ENCODE results near the gene CECR2.
"Not testable (repeated sequence)": the region's sequence is repeated elsewhere in the genome, so short reads cannot be mapped to it uniquely, and the experiment has no call there.

The CECR2 gene

DNA sequence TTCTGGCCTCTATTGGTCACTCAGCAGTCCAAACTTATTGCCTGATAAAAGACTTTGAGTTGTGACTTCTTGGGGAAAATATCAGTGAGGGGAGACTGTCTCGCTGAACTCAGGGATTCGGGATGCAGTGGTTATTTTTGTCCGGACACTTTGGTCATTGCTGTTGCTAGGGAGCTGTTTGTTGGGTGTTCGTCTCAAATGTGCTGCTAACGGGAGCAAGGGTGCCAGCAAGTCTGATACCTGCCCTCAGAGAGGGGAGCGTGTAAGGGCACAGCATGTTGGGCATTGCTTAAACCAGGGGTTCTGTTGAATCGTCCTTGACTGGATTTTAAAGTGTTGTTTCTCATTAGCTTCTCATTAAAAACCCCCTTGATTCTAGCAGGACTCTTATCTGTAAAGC, 144.8 kb downstream of the CECR2 start:
- H3K36me3 ChIP-seq (ENCODE audit: control insufficient read depth in 4 of 4, insufficient read depth in 4 of 4, low read length in 3 of 4) = no peaks in the 10 kb centered on the region
- H3K4me1 ChIP-seq (ENCODE audit: control extremely low read depth in 1 of 4, control insufficient read depth in 4 of 4, insufficient read depth in 4 of 4, low read length in 3 of 4) = no peaks in the 10 kb centered on the region
- DNase-seq = no peak
- POLR2A ChIA-PET = no interaction called here
- no peak overlapping the region for H3K4me3 ChIP-seq (ENCODE audit: control insufficient read depth in 1 of 7, extremely low read depth in 1 of 7, insufficient read depth in 4 of 7, low read depth in 2 of 7, low read length in 6 of 7)
- no peak overlapping the region for H3K27ac ChIP-seq (ENCODE audit: insufficient read depth in 1 of 2, low read depth in 1 of 2, low read length in 2 of 2, poor library complexity in 1 of 2, severe bottlenecking in 2 of 2)
- WGBS (ENCODE audit: insufficient coverage) = 97% methylated on average over 3 of the region's 7 CpGs
- CTCF ChIA-PET = interaction anchor here (1.0 to 1.3 kb wide), 2 partner anchors 12 to 17 kb away, joined by 3 read pairs; no protein-coding TSS in a partner anchor
- H3K9me3 ChIP-seq (ENCODE audit: control extremely low read depth in 1 of 5, control insufficient read depth in 4 of 5, insufficient read depth in 2 of 5, low read depth in 1 of 5, low read length in 4 of 5) = no peaks in the 10 kb centered on the region
- peaks cover 0 to 3% (median 2%) of the 10 kb centered on the region in 5 experiments for H3K27me3 ChIP-seq (replicated peaks in 2 of 5; ENCODE audit: control insufficient read depth in 4 of 5, insufficient read depth in 5 of 5, low read length in 4 of 5)

DNA sequence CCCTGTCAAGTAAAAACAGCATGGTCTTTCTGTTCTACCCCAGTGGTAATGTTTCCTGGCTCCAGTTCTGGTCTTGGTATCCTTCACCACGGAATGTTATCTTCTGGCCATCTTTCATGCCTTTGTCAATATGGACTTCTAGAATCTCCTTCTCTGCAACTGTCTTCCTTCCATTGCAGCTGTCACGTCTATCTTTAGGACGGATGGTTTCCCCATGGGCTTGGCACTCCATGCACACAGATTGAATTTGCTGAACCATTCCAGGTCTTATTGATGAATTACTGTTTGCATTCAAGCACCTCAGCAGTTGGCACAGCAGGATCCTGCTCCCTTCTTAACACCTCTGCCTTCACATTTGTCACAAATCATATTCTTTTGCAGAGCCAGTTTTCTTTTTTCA, 149.1 kb downstream of the CECR2 start:
- CTCF ChIA-PET = no interaction called here
- no peak for DNase-seq
- Histone ChIP-seq H3K36me3 (ENCODE audit: control insufficient read depth in 4 of 4, insufficient read depth in 4 of 4, low read length in 3 of 4) (no peaks in the 10 kb centered on the region), H3K27me3 (replicated peaks in 2 of 5; ENCODE audit: control insufficient read depth in 4 of 5, insufficient read depth in 5 of 5, low read length in 4 of 5) (no peaks in the 10 kb centered on the region), H3K4me1 (ENCODE audit: control extremely low read depth in 1 of 4, control insufficient read depth in 4 of 4, insufficient read depth in 4 of 4, low read length in 3 of 4) (no peaks in the 10 kb centered on the region), H3K4me3 (ENCODE audit: control insufficient read depth in 1 of 7, extremely low read depth in 1 of 7, insufficient read depth in 4 of 7, low read depth in 2 of 7, low read length in 6 of 7) (no peak overlapping the region), H3K27ac (ENCODE audit: insufficient read depth in 1 of 2, low read depth in 1 of 2, low read length in 2 of 2, poor library complexity in 1 of 2, severe bottlenecking in 2 of 2) (no peak overlapping the region), H3K9me3 (ENCODE audit: control extremely low read depth in 1 of 5, control insufficient read depth in 4 of 5, insufficient read depth in 2 of 5, low read depth in 1 of 5, low read length in 4 of 5) (no peaks in the 10 kb centered on the region)
- WGBS (ENCODE audit: insufficient coverage) = 89% methylated on average over 3 of the region's 3 CpGs
- POLR2A ChIA-PET = no interaction called here

DNA sequence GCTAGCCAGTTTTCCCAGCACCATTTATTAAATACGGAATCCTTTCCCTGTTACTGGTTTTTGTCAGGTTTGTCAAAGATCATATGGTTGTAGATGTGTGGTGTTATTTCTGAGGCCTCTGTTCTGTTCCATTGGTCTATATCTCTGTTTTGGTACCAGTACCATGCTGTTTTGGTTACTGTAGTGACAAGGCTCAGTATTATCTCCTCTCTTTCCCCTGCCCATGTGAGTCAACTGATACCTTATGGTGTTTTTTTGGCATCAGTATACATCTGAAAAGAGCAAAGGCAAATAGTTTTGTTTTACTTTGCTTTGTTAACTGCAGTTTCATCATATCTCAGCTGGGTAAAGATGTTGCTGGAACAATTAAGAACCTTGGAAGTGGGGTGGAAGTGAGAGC, 152.7 kb downstream of the CECR2 start:
- WGBS (ENCODE audit: insufficient coverage) = no CpG with 5 or more reads among the region's 1 CpG
- not testable (repeated sequence) for H3K4me3 ChIP-seq (ENCODE audit: control insufficient read depth in 1 of 7, extremely low read depth in 1 of 7, insufficient read depth in 4 of 7, low read depth in 2 of 7, low read length in 6 of 7); H3K4me1 ChIP-seq (ENCODE audit: control extremely low read depth in 1 of 4, control insufficient read depth in 4 of 4, insufficient read depth in 4 of 4, low read length in 3 of 4)

DNA sequence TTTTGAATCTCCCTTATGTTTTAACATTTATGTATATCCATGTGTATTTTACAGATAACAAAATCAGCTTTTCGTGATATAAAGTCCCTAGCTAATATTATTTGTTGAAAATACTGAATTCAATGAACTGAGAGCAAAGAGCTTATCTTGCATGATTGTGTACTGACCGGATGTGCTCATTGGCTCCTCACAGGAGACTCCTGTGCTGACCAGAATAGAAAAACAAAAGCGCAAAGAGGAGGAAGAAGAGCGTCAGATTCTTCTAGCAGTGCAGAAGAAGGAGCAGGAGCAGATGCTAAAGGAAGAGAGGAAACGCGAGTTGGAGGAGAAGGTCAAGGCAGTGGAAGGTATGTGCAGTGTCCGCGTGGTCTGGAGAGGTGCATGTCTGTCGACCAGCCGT, 154.7 kb downstream of the CECR2 start:
- H3K27ac ChIP-seq (ENCODE audit: insufficient read depth in 1 of 2, low read depth in 1 of 2, low read length in 2 of 2, poor library complexity in 1 of 2, severe bottlenecking in 2 of 2) = no peak overlapping the region
- peaks cover 0 to 3% (median 2%) of the 10 kb centered on the region in 4 experiments for H3K4me1 ChIP-seq (ENCODE audit: control extremely low read depth in 1 of 4, control insufficient read depth in 4 of 4, insufficient read depth in 4 of 4, low read length in 3 of 4)
- WGBS (ENCODE audit: insufficient coverage) = 97% methylated on average over 7 of the region's 10 CpGs
- H3K9me3 ChIP-seq (ENCODE audit: control extremely low read depth in 1 of 5, control insufficient read depth in 4 of 5, insufficient read depth in 2 of 5, low read depth in 1 of 5, low read length in 4 of 5) = no peaks in the 10 kb centered on the region
- ChIA-PET POLR2A (no interaction called here), CTCF (no interaction called here)
- H3K4me3 ChIP-seq (ENCODE audit: control insufficient read depth in 1 of 7, extremely low read depth in 1 of 7, insufficient read depth in 4 of 7, low read depth in 2 of 7, low read length in 6 of 7) = no peak overlapping the region
- H3K27me3 ChIP-seq (replicated peaks in 2 of 5; ENCODE audit: control insufficient read depth in 4 of 5, insufficient read depth in 5 of 5, low read length in 4 of 5) = no peaks in the 10 kb centered on the region
- H3K36me3 ChIP-seq (ENCODE audit: control insufficient read depth in 4 of 4, insufficient read depth in 4 of 4, low read length in 3 of 4) = no peaks in the 10 kb centered on the region
- no peak for DNase-seq

More for the DNA sequence above, 152.7 kb downstream of the CECR2 start:
- H3K9me3 ChIP-seq (ENCODE audit: control extremely low read depth in 1 of 5, control insufficient read depth in 4 of 5, insufficient read depth in 2 of 5, low read depth in 1 of 5, low read length in 4 of 5); H3K27me3 ChIP-seq (replicated peaks in 2 of 5; ENCODE audit: control insufficient read depth in 4 of 5, insufficient read depth in 5 of 5, low read length in 4 of 5); H3K36me3 ChIP-seq (ENCODE audit: control insufficient read depth in 4 of 4, insufficient read depth in 4 of 4, low read length in 3 of 4); H3K27ac ChIP-seq (ENCODE audit: insufficient read depth in 1 of 2, low read depth in 1 of 2, low read length in 2 of 2, poor library complexity in 1 of 2, severe bottlenecking in 2 of 2); CTCF ChIA-PET; DNase-seq; POLR2A ChIA-PET: not testable (repeated sequence)

DNA sequence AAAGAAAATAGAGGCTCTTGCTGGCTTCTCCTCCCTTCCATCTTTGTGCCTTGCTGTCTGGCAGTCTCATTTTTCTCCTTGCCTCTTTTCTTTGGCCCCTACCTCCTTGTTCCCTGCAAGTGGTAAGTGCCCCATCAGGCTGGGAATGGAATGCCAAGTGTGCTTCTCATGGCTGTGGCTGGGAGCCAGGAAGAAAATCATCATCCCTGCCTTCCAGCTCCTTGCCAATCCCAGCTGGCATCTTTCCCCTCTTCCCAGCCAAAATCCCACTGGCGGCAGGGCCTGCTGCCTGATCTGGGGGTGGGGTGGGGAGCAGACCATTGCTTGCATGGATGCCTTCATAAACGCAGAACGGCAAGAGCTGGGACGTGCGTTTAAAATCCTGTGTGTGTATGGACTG, 167.0 kb downstream of the CECR2 start:
- ChIA-PET CTCF (interaction anchor here (0.6 to 1.2 kb wide), 2 partner anchors 36 to 331 kb away, joined by 3 read pairs; no protein-coding TSS in a partner anchor), POLR2A (no interaction called here)
- Histone ChIP-seq H3K36me3 (ENCODE audit: control insufficient read depth in 4 of 4, insufficient read depth in 4 of 4, low read length in 3 of 4) (no peaks in the 10 kb centered on the region), H3K4me3 (ENCODE audit: control insufficient read depth in 1 of 7, extremely low read depth in 1 of 7, insufficient read depth in 4 of 7, low read depth in 2 of 7, low read length in 6 of 7) (no peak overlapping the region), H3K9me3 (ENCODE audit: control extremely low read depth in 1 of 5, control insufficient read depth in 4 of 5, insufficient read depth in 2 of 5, low read depth in 1 of 5, low read length in 4 of 5) (no peaks in the 10 kb centered on the region), H3K4me1 (ENCODE audit: control extremely low read depth in 1 of 4, control insufficient read depth in 4 of 4, insufficient read depth in 4 of 4, low read length in 3 of 4) (no peaks in the 10 kb centered on the region), H3K27me3 (replicated peaks in 2 of 5; ENCODE audit: control insufficient read depth in 4 of 5, insufficient read depth in 5 of 5, low read length in 4 of 5) (no peaks in the 10 kb centered on the region), H3K27ac (ENCODE audit: insufficient read depth in 1 of 2, low read depth in 1 of 2, low read length in 2 of 2, poor library complexity in 1 of 2, severe bottlenecking in 2 of 2) (no peak overlapping the region)
- DNase-seq = no peak
- 85% methylated on average over 5 of the region's 5 CpGs for WGBS (ENCODE audit: insufficient coverage)

DNA sequence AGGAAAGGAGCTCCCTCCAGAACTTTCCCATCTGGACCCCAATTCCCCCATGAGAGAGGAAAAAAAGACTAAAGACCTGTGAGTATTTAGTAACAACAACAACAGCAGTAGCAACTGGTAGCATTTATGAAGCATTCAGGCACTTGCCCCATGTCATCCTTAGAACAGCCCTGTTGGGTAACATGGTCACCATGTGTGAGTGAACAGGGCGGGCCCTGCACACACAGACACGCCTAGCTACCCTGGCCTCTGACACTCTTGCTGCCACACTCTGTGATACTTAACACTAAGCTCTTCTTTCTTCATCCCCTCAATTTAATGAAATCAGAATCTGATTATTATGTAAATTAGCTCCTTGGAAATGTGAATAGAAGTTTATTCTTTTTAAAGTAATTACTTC, 167.9 kb downstream of the CECR2 start:
- no peaks in the 10 kb centered on the region for H3K36me3 ChIP-seq (ENCODE audit: control insufficient read depth in 4 of 4, insufficient read depth in 4 of 4, low read length in 3 of 4)
- no peak overlapping the region for H3K4me3 ChIP-seq (ENCODE audit: control insufficient read depth in 1 of 7, extremely low read depth in 1 of 7, insufficient read depth in 4 of 7, low read depth in 2 of 7, low read length in 6 of 7)
- H3K9me3 ChIP-seq (ENCODE audit: control extremely low read depth in 1 of 5, control insufficient read depth in 4 of 5, insufficient read depth in 2 of 5, low read depth in 1 of 5, low read length in 4 of 5) = no peaks in the 10 kb centered on the region
- DNase-seq = no peak
- CTCF ChIA-PET = interaction anchor here (0.9 to 1.2 kb wide), 2 partner anchors 323 to 332 kb away, joined by 3 to 4 read pairs; no protein-coding TSS in a partner anchor
- 100% methylated on average over 2 of the region's 2 CpGs for WGBS (ENCODE audit: insufficient coverage)
- H3K4me1 ChIP-seq (ENCODE audit: control extremely low read depth in 1 of 4, control insufficient read depth in 4 of 4, insufficient read depth in 4 of 4, low read length in 3 of 4) = no peaks in the 10 kb centered on the region
- H3K27ac ChIP-seq (ENCODE audit: insufficient read depth in 1 of 2, low read depth in 1 of 2, low read length in 2 of 2, poor library complexity in 1 of 2, severe bottlenecking in 2 of 2) = no peak overlapping the region
- POLR2A ChIA-PET = interaction anchor here (0.7 kb wide), 1 partner anchor 12 kb away, joined by 3 read pairs; no protein-coding TSS in a partner anchor
- H3K27me3 ChIP-seq (replicated peaks in 2 of 5; ENCODE audit: control insufficient read depth in 4 of 5, insufficient read depth in 5 of 5, low read length in 4 of 5) = no peaks in the 10 kb centered on the region

DNA sequence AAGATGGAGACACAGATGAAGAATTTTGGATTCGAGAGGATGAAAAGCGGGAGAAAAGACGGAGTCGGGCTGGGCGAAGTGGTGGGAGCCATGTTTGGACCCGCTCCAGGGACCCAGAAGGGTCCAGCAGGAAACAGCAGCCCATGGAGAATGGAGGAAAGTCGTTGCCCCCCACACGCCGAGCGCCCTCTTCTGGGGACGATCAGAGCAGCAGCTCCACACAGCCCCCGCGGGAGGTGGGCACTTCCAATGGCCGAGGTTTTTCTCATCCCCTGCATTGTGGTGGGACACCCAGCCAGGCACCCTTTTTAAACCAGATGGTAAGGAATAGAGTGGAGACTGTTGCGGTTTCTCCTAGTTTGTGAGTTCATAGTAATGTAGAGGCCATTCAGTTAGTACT, 171.2 kb downstream of the CECR2 start:
- no peaks in the 10 kb centered on the region for H3K36me3 ChIP-seq (ENCODE audit: control insufficient read depth in 4 of 4, insufficient read depth in 4 of 4, low read length in 3 of 4)
- ChIA-PET POLR2A (no interaction called here), CTCF (no interaction called here)
- no peaks in the 10 kb centered on the region for H3K27me3 ChIP-seq (replicated peaks in 2 of 5; ENCODE audit: control insufficient read depth in 4 of 5, insufficient read depth in 5 of 5, low read length in 4 of 5)
- 91% methylated on average over 13 of the region's 15 CpGs for whole genome bisulfite sequencing (ENCODE audit: insufficient coverage)
- H3K9me3 ChIP-seq (ENCODE audit: control extremely low read depth in 1 of 5, control insufficient read depth in 4 of 5, insufficient read depth in 2 of 5, low read depth in 1 of 5, low read length in 4 of 5) = no peaks in the 10 kb centered on the region
- H3K27ac ChIP-seq (ENCODE audit: insufficient read depth in 1 of 2, low read depth in 1 of 2, low read length in 2 of 2, poor library complexity in 1 of 2, severe bottlenecking in 2 of 2) = no peak overlapping the region
- H3K4me1 ChIP-seq (ENCODE audit: control extremely low read depth in 1 of 4, control insufficient read depth in 4 of 4, insufficient read depth in 4 of 4, low read length in 3 of 4) = no peaks in the 10 kb centered on the region
- H3K4me3 ChIP-seq (ENCODE audit: control insufficient read depth in 1 of 7, extremely low read depth in 1 of 7, insufficient read depth in 4 of 7, low read depth in 2 of 7, low read length in 6 of 7) = no peak overlapping the region
- no peak for DNase-seq
